Gastrocnemius medialis (tissue), 4 donors: ENCODE measurements around the gene RPRD1B.

Source experiments
- CTCF ChIP-seq, 5 experiments: fragments of 450-650 bp in 3 of 5; fragments of 200-600 bp in 2 of 5; sonication (generic) in 2 of 5; IDR thresholded peaks in 4 of 5; conservative IDR thresholded peaks in 1 of 5; 1 replicate in 4 of 5; 2 replicates in 1 of 5; pipeline ENCODE4 v1.5.1; 2016 to 2019; ENCODE audit warnings: antibody characterized with exemption in 5 of 5, mild to moderate bottlenecking in 3 of 5, moderate library complexity in 3 of 5
- POLR2A ChIP-seq, 2 donors: fragments of 450-650 bp; IDR thresholded peaks; one replicate each; pipeline ENCODE4 v1.6.1; 2017; ENCODE audit warnings: antibody characterized with exemption in 2 of 2, mild to moderate bottlenecking in 2 of 2, moderate library complexity in 2 of 2

GRCh38 chr20:38129248-38129865, 95.8 kb downstream of the RPRD1B start:
- TF ChIP-seq CTCF (IDR thresholded peaks at IDR 0.05 in 4 of 5, conservative IDR thresholded peaks at IDR 0.05 in 1 of 5) (no peak), POLR2A (IDR thresholded peaks at IDR 0.05) (no peak)
